ENCODE data around the gene RARA.

RARA gene

GRCh38 chr17:40315678-40316570 is 6.9 kb downstream of the RARA start:
- no peak for DNase-seq (ENCODE audit: low read depth in 2 of 2, low spot score in 1 of 2)

- no peak for DNase-seq (ENCODE audit: low read depth in 2 of 2, low spot score in 1 of 2)
Measured at GRCh38 chr17:40316571-40317344, 7.8 kb downstream of the RARA start.

- DNase-seq (ENCODE audit: low read depth in 2 of 2, low spot score in 1 of 2) = no peak
Measured at GRCh38 chr17:40317345-40317873, 8.4 kb downstream of the RARA start.

- peak; percentile 77 to 85 for DNase-seq (ENCODE audit: low read depth in 2 of 2, low spot score in 1 of 2)
Measured at GRCh38 chr17:40317880-40318829, 9.2 kb downstream of the RARA start.

GRCh38 chr17:40318830-40319391 is 9.9 kb downstream of the RARA start:
- no peak for DNase-seq (ENCODE audit: low read depth in 2 of 2, low spot score in 1 of 2)

GRCh38 chr17:40319651-40320540 is 10.9 kb downstream of the RARA start:
- DNase-seq (ENCODE audit: low read depth in 2 of 2, low spot score in 1 of 2) = peak; percentile 71 to 77

- no peak for DNase-seq (ENCODE audit: low read depth in 2 of 2, low spot score in 1 of 2)
Measured at GRCh38 chr17:40320756-40321523, 12.0 kb downstream of the RARA start.

GRCh38 chr17:40321524-40321929 is 12.5 kb downstream of the RARA start:
- DNase-seq (ENCODE audit: low read depth in 2 of 2, low spot score in 1 of 2) = no peak

- DNase-seq (ENCODE audit: low read depth in 2 of 2, low spot score in 1 of 2) = no peak
Measured at GRCh38 chr17:40321961-40322357, 13.0 kb downstream of the RARA start.

GRCh38 chr17:40322358-40323315 is 13.7 kb downstream of the RARA start:
- peak; percentile 79 to 83 for DNase-seq (ENCODE audit: low read depth in 2 of 2, low spot score in 1 of 2)

- peak in 1 of 2 donors; percentile 58 for DNase-seq (ENCODE audit: low read depth in 2 of 2, low spot score in 1 of 2)
Measured at GRCh38 chr17:40323391-40324381, 14.7 kb downstream of the RARA start.

GRCh38 chr17:40325156-40326013 is 16.4 kb downstream of the RARA start:
- DNase-seq (ENCODE audit: low read depth in 2 of 2, low spot score in 1 of 2) = no peak

GRCh38 chr17:40326014-40326831 is 17.2 kb downstream of the RARA start:
- DNase-seq (ENCODE audit: low read depth in 2 of 2, low spot score in 1 of 2) = no peak

GRCh38 chr17:40326832-40327199 is 17.8 kb downstream of the RARA start:
- no peak for DNase-seq (ENCODE audit: low read depth in 2 of 2, low spot score in 1 of 2)

All from stimulated activated CD8-positive, alpha-beta memory T cell treated with anti-CD3 and anti-CD28 coated beads, Interleukin-4, amount 100 ng/mL, for 1 hour (primary cell).